B cell (primary cell): Measurements from ENCODE around the gene DPYD. TPM values are rescaled to one million over a fixed set of nuclear protein-coding genes. Genes with fewer than 3 reads are reported as not detected.
A peak's percentile ranks its signal among the peaks of the same experiment; 100 is the strongest.

ENCODE experiments used
- ATAC-seq: fragments of 200-7000 bp; cut with Tn5 transposase; one replicate; pipeline ENCODE4 v1.10.0; 2021; ENCODE audit warnings: low read depth, mild to moderate bottlenecking, moderate number of reproducible peaks, moderate library complexity
- CTCF ChIA-PET: fragments of 350-600 bp; sonication (Branson Sonifier 250); formaldehyde crosslinking; loops from one replicate; lab custom pipeline; 2021; ENCODE audit warnings: antibody characterized with exemption, inconsistent platforms; lab: Charles Lee
- POLR2A ChIA-PET: fragments of 350-600 bp; sonication (Branson Sonifier 250); formaldehyde crosslinking; loops from one replicate; lab custom pipeline; 2021; ENCODE audit warnings: antibody characterized with exemption; lab: Charles Lee
- DNase-seq: peaks from one replicate; pipeline ENCODE4 v3.0.0; 2013
- H2AFZ ChIP-seq: 2 replicates; pipeline ENCODE4 v1.6.1; 2012; ENCODE audit warnings: mild to moderate bottlenecking, low read depth, low read length; ENCODE audit not compliant: insufficient read depth, poor library complexity, severe bottlenecking
- H3K27ac ChIP-seq, 2 donors: 1 replicate in 1 of 2; 2 replicates in 1 of 2; pipeline ENCODE4 v1.5.1; 2012 to 2013; ENCODE audit warnings: low read length in 2 of 2, mild to moderate bottlenecking in 2 of 2, moderate library complexity in 1 of 2
- H3K27me3 ChIP-seq, 4 experiments: fragments of 200-600 bp in 1 of 4; sonication (generic) in 1 of 4; replicated peaks in 1 of 4; 1 replicate in 2 of 4; 2 replicates in 2 of 4; pipeline versions ENCODE4 v1.6.1 to v1.7.0; 2013 to 2016; ENCODE audit warnings: low read length in 3 of 4, mild to moderate bottlenecking in 2 of 4, mixed read lengths in 1 of 4, moderate library complexity in 1 of 4; ENCODE audit not compliant: insufficient read depth in 4 of 4, control insufficient read depth in 3 of 4; ENCODE audit errors: control extremely low read depth in 1 of 4
- H3K36me3 ChIP-seq, 2 experiments: replicated peaks in 1 of 2; 1 replicate in 1 of 2; 2 replicates in 1 of 2; pipeline versions ENCODE4 v1.6.1 to v1.7.1; 2013; ENCODE audit warnings: low read length in 1 of 2; ENCODE audit not compliant: insufficient read depth in 2 of 2, control insufficient read depth in 1 of 2; ENCODE audit errors: control extremely low read depth in 1 of 2, extremely low read depth in 1 of 2
- H3K4me1 ChIP-seq, 2 donors: fragments of 200-600 bp in 1 of 2; sonication (generic) in 1 of 2; 1 replicate in 1 of 2; 2 replicates in 1 of 2; pipeline versions ENCODE4 v1.5.1 to v1.6.1; 2013 to 2017; ENCODE audit warnings: low read length in 2 of 2; ENCODE audit not compliant: control insufficient read depth in 2 of 2, insufficient read depth in 2 of 2
- H3K4me2 ChIP-seq: replicated peaks from 2 replicates; pipeline ENCODE3; 2012; ENCODE audit warnings: mild to moderate bottlenecking, low read depth, low read length; ENCODE audit not compliant: poor library complexity, severe bottlenecking
- H3K4me3 ChIP-seq, 5 experiments: fragments of 200-600 bp in 1 of 5; sonication (generic) in 1 of 5; 1 replicate in 3 of 5; 2 replicates in 2 of 5; pipeline versions ENCODE4 v1.5.1 to v1.7.0; 2011 to 2016; ENCODE audit warnings: low read length in 4 of 5, mild to moderate bottlenecking in 4 of 5, low read depth in 2 of 5, control low read depth in 1 of 5, moderate library complexity in 1 of 5; ENCODE audit not compliant: insufficient read depth in 1 of 5; ENCODE audit errors: control extremely low read depth in 1 of 5, extremely low read depth in 1 of 5
- H3K79me2 ChIP-seq: fragments of 200-600 bp; sonication (generic); one replicate; pipeline ENCODE4 v1.6.0; 2016; ENCODE audit warnings: low read length; ENCODE audit not compliant: control insufficient read depth, insufficient read depth
- H3K9ac ChIP-seq: fragments of 200-600 bp; sonication (generic); 2 replicates; pipeline ENCODE4 v1.6.1; 2017; ENCODE audit warnings: mild to moderate bottlenecking, low read length, moderate library complexity
- H3K9me3 ChIP-seq, 3 donors: one replicate each; pipeline versions ENCODE4 v1.6.1 to v1.7.1; 2013; ENCODE audit warnings: low read length in 2 of 3; ENCODE audit not compliant: control insufficient read depth in 2 of 3, insufficient read depth in 1 of 3; ENCODE audit errors: control extremely low read depth in 1 of 3
- H4K20me1 ChIP-seq: 2 replicates; pipeline ENCODE4 v1.6.0; 2012; ENCODE audit warnings: mild to moderate bottlenecking, low read length; ENCODE audit not compliant: insufficient read depth, control insufficient read depth, poor library complexity, severe bottlenecking
- H3K27ac Mint-ChIP-seq: one replicate; pipeline ENCODE4 v1.8.0; 2021; ENCODE audit warnings: mixed read lengths
- H3K27me3 Mint-ChIP-seq: one replicate; pipeline ENCODE4 v1.8.0; 2021; ENCODE audit warnings: mixed read lengths
- H3K4me1 Mint-ChIP-seq: one replicate; pipeline ENCODE4 v1.8.0; 2021; ENCODE audit warnings: mixed read lengths
- H3K4me3 Mint-ChIP-seq: one replicate; pipeline ENCODE4 v1.8.0; 2021; ENCODE audit warnings: mixed read lengths
- H3K9me3 Mint-ChIP-seq: one replicate; pipeline ENCODE4 v1.8.0; 2022; ENCODE audit warnings: mixed read lengths; ENCODE audit not compliant: insufficient read depth
- EZH2 ChIP-seq: IDR thresholded peaks from 2 replicates; pipeline ENCODE4 v1.6.1; 2012; ENCODE audit warnings: borderline replicate concordance, low read depth, mild to moderate bottlenecking, moderate library complexity, low read length; ENCODE audit not compliant: insufficient read depth, poor library complexity, severe bottlenecking
- WGBS: methylation state at CpG from one replicate; pipeline ENCODE4 v1.1.5; 2013; ENCODE audit warnings: missing lambda C conversion rate; ENCODE audit not compliant: insufficient coverage; 5-methylcytosine and 5-hydroxymethylcytosine counted together
- intact Hi-C: fragments of 100-400 bp; cut with micrococcal nuclease; formaldehyde crosslinking; loops from one replicate; pipeline ENCODE4 v1.10.0; 2022
- polyA plus RNA-seq: library from polyadenylated mRNA; depleted of rRNA; stranded (reverse); fragments of >200 nt; gene quantifications from 2 replicates; pipeline ENCODE4 v1.2.3, GENCODE V29; 2012
- total RNA-seq, 2 donors: library from RNA; stranded (reverse); fragments of 120-200 nt in 1 of 2; gene quantifications; 1 replicate in 1 of 2; 2 replicates in 1 of 2; pipeline versions ENCODE4 v1.2.3 to v1.2.4, GENCODE V29; 2013 to 2022
- TF ChIP-seq, protein P1 (sequence below): fragments of 200-600 bp; IDR thresholded peaks from one replicate; pipeline ENCODE4 v1.8.0; 2022; ENCODE audit warnings: antibody characterized with exemption, mild to moderate bottlenecking

The DPYD gene
- total and polyA plus RNA-seq, 2 donors (not counting 1 experiment from before 2014, with no cell fraction given): 4.2 to 19.0 TPM

DNA sequence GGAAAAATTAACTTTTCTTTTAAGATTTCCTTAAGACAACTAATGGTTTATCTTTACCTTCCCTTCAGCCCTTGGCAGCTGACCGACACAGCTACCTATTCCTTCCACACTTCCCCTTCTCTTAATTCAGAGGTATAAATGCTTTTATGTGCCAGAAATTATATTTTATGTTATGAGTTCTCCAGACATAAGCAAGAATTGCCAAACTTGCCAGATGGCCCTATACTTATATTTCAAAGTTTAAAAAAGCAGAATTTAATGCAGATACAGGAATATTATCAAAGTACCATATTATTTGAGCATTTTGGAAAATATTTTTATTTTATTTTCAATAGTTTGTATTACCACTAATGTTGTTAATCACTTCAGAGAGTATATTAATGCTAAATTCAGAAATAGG lies 754.2 kb downstream of the DPYD start:
- H3K4me3 ChIP-seq: no peak overlapping the region
- H3K27ac ChIP-seq: no peak overlapping the region
- peaks cover 13 to 14% of the 10 kb centered on the region in 2 donors for H3K4me1 ChIP-seq
- DNase-seq (no peak), ATAC-seq (no peak)
- ChIA-PET CTCF (no interaction called here), POLR2A (no interaction called here)
- H3K4me3 Mint-ChIP-seq: no peak overlapping the region
- no peaks in the 10 kb centered on the region for H3K79me2 ChIP-seq
- H3K27ac Mint-ChIP-seq: no peak overlapping the region
- H3K9ac ChIP-seq: no peak overlapping the region
- H3K9me3 Mint-ChIP-seq: peaks cover 2% of the 10 kb centered on the region
- H2AFZ ChIP-seq: no peak overlapping the region
- no peaks in the 10 kb centered on the region for H3K27me3 Mint-ChIP-seq
- intact Hi-C loops: no loop called here
- no peaks in the 10 kb centered on the region for H4K20me1 ChIP-seq
- H3K4me2 ChIP-seq: no peak overlapping the region
- H3K9me3 ChIP-seq: peaks cover 0 to 3% (median 2%) of the 10 kb centered on the region in 3 donors
- H3K36me3 ChIP-seq: no peaks in the 10 kb centered on the region
- H3K4me1 Mint-ChIP-seq: peaks cover 21% of the 10 kb centered on the region
- TF ChIP-seq EZH2: no peak
- TF ChIP-seq, protein P1, sequence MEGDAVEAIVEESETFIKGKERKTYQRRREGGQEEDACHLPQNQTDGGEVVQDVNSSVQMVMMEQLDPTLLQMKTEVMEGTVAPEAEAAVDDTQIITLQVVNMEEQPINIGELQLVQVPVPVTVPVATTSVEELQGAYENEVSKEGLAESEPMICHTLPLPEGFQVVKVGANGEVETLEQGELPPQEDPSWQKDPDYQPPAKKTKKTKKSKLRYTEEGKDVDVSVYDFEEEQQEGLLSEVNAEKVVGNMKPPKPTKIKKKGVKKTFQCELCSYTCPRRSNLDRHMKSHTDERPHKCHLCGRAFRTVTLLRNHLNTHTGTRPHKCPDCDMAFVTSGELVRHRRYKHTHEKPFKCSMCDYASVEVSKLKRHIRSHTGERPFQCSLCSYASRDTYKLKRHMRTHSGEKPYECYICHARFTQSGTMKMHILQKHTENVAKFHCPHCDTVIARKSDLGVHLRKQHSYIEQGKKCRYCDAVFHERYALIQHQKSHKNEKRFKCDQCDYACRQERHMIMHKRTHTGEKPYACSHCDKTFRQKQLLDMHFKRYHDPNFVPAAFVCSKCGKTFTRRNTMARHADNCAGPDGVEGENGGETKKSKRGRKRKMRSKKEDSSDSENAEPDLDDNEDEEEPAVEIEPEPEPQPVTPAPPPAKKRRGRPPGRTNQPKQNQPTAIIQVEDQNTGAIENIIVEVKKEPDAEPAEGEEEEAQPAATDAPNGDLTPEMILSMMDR: no peak
- no CpG with 5 or more reads among the region's 1 CpG for WGBS
- H3K27me3 ChIP-seq: no peaks in the 10 kb centered on the region

DNA sequence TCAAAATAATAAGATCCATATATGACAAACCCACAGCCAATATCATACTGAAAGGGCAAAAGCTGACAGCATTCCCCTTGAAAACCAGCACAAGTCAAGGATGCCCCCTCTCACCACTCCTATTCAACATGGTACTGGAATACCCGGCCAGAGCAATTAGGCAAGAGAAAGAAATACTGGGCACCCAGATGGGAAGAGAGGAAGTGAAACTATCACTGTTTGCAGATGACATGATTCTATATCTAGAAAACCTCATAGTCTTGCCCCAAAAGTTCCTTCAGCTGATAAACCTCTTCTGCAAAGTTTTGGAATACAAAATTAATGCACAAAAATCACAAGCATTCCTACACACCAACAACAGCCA lies 756.6 kb downstream of the DPYD start:
- intact Hi-C loops: no loop called here
- H3K9me3 Mint-ChIP-seq: peaks cover 2% of the 10 kb centered on the region
- Histone ChIP-seq H3K27me3 (no peaks in the 10 kb centered on the region), H3K9me3 (peaks cover 0 to 3% (median 2%) of the 10 kb centered on the region in 3 donors), H3K9ac (no peak overlapping the region), H3K79me2 (no peaks in the 10 kb centered on the region), H3K4me1 (peaks cover 14 to 18% of the 10 kb centered on the region in 2 donors), H3K4me3 (no peak overlapping the region), H3K36me3 (no peaks in the 10 kb centered on the region), H3K4me2 (no peak overlapping the region), H2AFZ (no peak overlapping the region), H3K27ac (no peak overlapping the region), H4K20me1 (no peaks in the 10 kb centered on the region)
- peak overlapping the region; percentile 28 for H3K27ac Mint-ChIP-seq
- peaks cover 28% of the 10 kb centered on the region for H3K4me1 Mint-ChIP-seq
- H3K27me3 Mint-ChIP-seq: no peaks in the 10 kb centered on the region
- TF ChIP-seq, protein P1: no peak
- no peak for TF ChIP-seq EZH2
- DNase-seq: peak; percentile 34
- ChIA-PET POLR2A (no interaction called here), CTCF (no interaction called here)
- no CpG with 5 or more reads among the region's 1 CpG for WGBS
- peak overlapping the region; percentile 8 for H3K4me3 Mint-ChIP-seq
- ATAC-seq: peak; percentile 53
